Fibroblast of lung (primary cell): ENCODE measurements around the gene RALY.

ENCODE experiments used
- EZH2 ChIP-seq: IDR thresholded peaks from 2 replicates; pipeline ENCODE4 v1.5.1; 2012; ENCODE audit warnings: low read length, control low read depth, mild to moderate bottlenecking; ENCODE audit errors: missing control alignments
- TF ChIP-seq, protein P1 (sequence below), 2 donors: IDR thresholded peaks in 1 of 2; conservative IDR thresholded peaks in 1 of 2; 1 replicate in 1 of 2; 2 replicates in 1 of 2; pipeline ENCODE4 v1.5.1; 2011 to 2012; ENCODE audit warnings: low read length in 2 of 2, control low read depth in 1 of 2, inconsistent platforms in 1 of 2, low read depth in 1 of 2, mild to moderate bottlenecking in 1 of 2

DNA sequence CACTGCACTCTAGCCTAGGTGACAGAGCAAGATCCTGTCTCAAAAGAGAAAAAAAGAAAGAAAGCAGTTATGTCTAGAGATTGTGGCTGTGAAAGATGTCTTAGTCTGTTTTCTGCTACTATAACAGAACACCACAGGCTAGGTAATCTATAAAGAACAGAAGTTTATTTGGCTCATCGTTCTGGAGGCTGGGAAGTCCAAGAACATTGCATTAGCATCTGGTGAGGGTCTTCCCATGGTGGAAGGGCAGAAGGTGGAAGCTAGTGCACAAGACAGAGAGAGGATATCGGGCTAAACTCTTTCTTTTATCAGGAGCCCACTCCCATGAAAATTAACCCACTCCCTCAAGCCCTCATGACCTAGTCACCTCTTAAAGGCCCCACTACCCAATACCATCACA is 16.2 kb upstream of the RALY start:
- TF ChIP-seq, protein P1, sequence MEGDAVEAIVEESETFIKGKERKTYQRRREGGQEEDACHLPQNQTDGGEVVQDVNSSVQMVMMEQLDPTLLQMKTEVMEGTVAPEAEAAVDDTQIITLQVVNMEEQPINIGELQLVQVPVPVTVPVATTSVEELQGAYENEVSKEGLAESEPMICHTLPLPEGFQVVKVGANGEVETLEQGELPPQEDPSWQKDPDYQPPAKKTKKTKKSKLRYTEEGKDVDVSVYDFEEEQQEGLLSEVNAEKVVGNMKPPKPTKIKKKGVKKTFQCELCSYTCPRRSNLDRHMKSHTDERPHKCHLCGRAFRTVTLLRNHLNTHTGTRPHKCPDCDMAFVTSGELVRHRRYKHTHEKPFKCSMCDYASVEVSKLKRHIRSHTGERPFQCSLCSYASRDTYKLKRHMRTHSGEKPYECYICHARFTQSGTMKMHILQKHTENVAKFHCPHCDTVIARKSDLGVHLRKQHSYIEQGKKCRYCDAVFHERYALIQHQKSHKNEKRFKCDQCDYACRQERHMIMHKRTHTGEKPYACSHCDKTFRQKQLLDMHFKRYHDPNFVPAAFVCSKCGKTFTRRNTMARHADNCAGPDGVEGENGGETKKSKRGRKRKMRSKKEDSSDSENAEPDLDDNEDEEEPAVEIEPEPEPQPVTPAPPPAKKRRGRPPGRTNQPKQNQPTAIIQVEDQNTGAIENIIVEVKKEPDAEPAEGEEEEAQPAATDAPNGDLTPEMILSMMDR (conservative IDR thresholded peaks at IDR 0.05 in 1 of 2, IDR thresholded peaks at IDR 0.05 in 1 of 2; ENCODE audit: low read depth in 1 of 2, low read length in 2 of 2) = no peak
- no peak for TF ChIP-seq EZH2
